ENCODE data around the gene NEURL3.

Gene NEURL3

DNA sequence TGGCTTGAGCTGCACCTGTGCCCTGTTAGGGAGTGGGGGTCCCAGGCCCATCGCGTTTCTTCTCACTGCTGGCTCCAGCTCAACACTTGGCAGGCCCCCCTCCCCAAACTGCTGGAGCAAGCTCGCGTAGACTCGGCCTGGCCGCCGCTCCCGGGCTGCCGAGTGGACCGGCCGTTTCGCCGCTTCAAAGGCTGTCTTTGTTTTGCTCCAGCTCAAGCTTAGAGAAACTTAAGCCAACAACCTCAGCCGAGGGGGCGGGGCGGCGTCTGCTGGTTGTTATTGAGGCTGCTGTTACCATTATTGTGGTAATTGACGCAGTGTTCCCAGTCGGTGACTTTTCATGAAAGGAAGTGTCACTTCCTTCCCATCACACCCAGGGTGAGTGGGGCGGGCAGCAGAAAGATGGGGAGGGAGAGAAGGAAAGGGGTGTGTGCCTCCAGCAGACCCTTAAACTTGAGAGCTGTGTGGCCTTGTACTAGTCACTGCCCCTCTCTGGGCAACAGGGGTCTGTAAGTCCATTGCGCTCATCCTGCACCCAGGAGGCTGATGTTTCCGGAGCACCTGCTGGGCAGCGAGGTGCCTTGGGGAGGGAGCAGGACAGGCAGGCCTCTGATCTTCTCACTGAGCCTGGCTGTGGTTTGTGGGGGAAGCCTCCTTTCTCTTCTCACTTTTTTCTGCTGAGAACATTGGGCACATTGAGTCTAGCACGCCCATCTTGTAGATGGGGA lies 33.5 kb upstream of the NEURL3 start:
- TF ChIP-seq FOXP2 (optimal IDR thresholded peaks at IDR 0.05; ENCODE audit: borderline replicate concordance, extremely low read depth, extremely low read length, insufficient read depth): no peak
- TF ChIP-seq, protein P1, sequence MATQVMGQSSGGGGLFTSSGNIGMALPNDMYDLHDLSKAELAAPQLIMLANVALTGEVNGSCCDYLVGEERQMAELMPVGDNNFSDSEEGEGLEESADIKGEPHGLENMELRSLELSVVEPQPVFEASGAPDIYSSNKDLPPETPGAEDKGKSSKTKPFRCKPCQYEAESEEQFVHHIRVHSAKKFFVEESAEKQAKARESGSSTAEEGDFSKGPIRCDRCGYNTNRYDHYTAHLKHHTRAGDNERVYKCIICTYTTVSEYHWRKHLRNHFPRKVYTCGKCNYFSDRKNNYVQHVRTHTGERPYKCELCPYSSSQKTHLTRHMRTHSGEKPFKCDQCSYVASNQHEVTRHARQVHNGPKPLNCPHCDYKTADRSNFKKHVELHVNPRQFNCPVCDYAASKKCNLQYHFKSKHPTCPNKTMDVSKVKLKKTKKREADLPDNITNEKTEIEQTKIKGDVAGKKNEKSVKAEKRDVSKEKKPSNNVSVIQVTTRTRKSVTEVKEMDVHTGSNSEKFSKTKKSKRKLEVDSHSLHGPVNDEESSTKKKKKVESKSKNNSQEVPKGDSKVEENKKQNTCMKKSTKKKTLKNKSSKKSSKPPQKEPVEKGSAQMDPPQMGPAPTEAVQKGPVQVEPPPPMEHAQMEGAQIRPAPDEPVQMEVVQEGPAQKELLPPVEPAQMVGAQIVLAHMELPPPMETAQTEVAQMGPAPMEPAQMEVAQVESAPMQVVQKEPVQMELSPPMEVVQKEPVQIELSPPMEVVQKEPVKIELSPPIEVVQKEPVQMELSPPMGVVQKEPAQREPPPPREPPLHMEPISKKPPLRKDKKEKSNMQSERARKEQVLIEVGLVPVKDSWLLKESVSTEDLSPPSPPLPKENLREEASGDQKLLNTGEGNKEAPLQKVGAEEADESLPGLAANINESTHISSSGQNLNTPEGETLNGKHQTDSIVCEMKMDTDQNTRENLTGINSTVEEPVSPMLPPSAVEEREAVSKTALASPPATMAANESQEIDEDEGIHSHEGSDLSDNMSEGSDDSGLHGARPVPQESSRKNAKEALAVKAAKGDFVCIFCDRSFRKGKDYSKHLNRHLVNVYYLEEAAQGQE (IDR thresholded peaks at IDR 0.05; ENCODE audit: insufficient read depth in 1 of 2, low read depth in 2 of 2, low read length in 2 of 2): no peak

DNA sequence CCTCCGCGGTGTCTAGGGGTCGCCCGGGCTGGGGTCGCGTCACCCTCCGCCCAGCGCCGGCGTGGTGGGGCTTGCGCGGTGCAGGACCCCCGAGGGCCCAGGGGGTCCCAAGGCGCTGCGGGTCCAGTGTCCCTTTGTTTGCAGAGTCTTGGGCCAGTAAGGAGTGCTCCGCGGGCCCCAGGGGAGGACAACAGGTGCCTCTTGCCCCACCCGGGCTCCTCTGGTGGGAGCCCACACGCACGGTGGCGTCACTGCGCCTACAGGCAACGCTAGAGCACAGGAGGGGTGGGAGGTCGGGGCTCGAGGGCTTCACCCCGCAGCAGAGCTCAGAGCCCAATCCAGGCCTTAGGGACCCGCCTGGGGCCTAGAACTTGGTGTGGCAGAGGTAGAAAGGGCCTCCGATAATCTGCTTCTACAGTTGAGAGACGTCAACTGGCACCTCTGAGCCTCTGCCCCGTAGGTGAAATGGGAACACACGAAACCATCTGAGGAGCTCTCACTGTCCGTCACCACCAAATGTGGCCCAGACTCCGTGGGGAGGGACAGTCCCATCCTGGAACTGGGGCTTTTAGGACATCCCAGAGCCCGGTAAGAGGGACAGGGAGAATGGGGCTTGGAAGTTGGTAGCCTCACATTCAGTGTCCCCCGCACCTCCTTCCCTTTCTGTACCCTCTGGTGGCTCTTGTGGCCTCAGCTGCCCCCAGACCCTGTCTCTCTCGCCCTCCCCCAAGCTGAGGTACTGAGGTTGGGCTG lies 32.8 kb upstream of the NEURL3 start:
- no peak for TF ChIP-seq TAF1 (IDR thresholded peaks at IDR 0.05; ENCODE audit: borderline replicate concordance, insufficient read depth, low read length)
- TF ChIP-seq SIN3A (IDR thresholded peaks at IDR 0.05; ENCODE audit: borderline replicate concordance, insufficient read depth, low read length): no peak
- TF ChIP-seq POLR2AphosphoS5 (IDR thresholded peaks at IDR 0.05; ENCODE audit: low read depth, low read length): no peak
- no peak for TF ChIP-seq FOXP2 (optimal IDR thresholded peaks at IDR 0.05; ENCODE audit: borderline replicate concordance, extremely low read depth, extremely low read length, insufficient read depth)
- TF ChIP-seq, protein P1 (IDR thresholded peaks at IDR 0.05; ENCODE audit: insufficient read depth in 1 of 2, low read depth in 2 of 2, low read length in 2 of 2): no peak

DNA sequence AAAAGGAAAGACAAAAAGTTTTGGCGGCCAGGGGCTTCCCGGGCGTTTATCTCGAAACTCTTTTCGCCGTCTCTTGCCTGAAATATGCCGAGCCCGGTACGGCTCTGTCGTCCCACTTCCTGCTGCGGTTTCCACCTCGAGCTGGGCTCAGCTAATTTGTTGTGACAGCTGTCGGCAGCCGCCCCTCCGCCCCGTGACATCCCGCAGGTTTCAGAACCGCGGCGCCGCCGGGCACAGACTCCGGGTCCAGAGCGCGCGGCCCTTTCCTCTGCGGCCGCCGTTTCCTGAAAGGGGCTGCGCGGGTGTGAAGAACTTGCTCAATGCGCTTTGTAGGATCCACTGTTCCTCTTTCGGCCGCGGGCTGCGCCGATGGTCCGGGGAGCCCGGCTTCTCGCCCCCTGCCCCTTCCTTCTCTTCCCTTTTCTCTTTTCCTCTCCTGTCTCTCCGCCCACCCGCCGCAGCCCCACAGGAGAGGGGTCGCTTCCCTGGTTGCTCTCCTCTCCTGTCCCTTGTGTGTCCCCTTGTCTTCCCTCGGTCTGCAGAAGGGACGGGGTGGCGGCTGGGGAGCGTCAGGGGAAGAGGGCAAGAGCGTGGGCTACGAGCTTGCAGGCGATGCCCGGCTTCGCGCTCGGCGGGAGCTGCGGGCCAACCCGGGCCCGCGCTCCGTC lies 32.0 kb upstream of the NEURL3 start:
- TF ChIP-seq, protein P1 (IDR thresholded peaks at IDR 0.05; ENCODE audit: insufficient read depth in 1 of 2, low read depth in 2 of 2, low read length in 2 of 2): peak in 1 of 2 experiments; percentile 23; a peak in 1 of 4 replicates
- TF ChIP-seq SIN3A (IDR thresholded peaks at IDR 0.05; ENCODE audit: borderline replicate concordance, insufficient read depth, low read length): peak; percentile 67; the same call in 1 of the 2 replicates
- TF ChIP-seq FOXP2 (optimal IDR thresholded peaks at IDR 0.05; ENCODE audit: borderline replicate concordance, extremely low read depth, extremely low read length, insufficient read depth): no peak

DNA sequence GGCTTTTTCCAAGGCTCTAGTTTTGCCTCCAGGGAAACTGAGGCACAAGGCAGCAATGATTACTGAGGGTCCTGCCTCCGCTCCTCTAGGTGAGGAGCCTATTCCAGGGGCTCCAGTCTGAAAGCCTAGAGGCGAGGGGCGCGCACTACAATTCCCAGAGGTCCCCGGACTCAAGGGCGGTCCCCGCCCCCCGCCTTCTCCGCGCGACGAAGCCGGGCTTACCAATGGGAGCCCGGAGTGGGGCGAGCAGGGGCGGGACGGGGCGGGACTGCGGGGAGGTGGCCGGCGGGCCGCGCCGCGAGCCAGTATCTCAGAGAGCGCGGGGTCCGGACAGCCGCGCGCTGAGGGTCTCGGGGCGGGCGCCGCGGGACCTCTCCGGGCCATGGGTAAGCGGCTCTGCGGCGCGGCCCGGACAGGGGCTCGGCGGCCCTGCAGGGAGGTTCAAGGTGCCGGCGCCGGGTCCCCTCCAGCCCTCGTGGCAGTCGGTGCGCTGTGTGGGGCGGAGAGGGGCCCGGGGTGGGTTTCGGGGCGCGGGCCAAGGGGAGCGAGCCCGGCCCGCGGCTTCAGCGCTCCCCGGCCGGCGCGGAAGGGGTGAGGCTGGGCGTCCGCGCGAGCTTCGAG lies 31.4 kb upstream of the NEURL3 start, which contains the start of gene ARID5A:
TSS of gene ARID5A (plus strand) at position 308 of the 621 bp plus-strand sequence. CDS start at position 383, 75 bp downstream.
- TF ChIP-seq SIN3A (IDR thresholded peaks at IDR 0.05; ENCODE audit: borderline replicate concordance, insufficient read depth, low read length) (no peak), POLR2AphosphoS5 (IDR thresholded peaks at IDR 0.05; ENCODE audit: low read depth, low read length) (peak; percentile 61), TAF1 (IDR thresholded peaks at IDR 0.05; ENCODE audit: borderline replicate concordance, insufficient read depth, low read length) (peak; percentile 65; the same call in 1 of the 2 replicates), FOXP2 (optimal IDR thresholded peaks at IDR 0.05; ENCODE audit: borderline replicate concordance, extremely low read depth, extremely low read length, insufficient read depth) (no peak)
- TF ChIP-seq, protein P1 (IDR thresholded peaks at IDR 0.05; ENCODE audit: insufficient read depth in 1 of 2, low read depth in 2 of 2, low read length in 2 of 2): no peak

All from PFSK-1 (cell line).